WERI-Rb-1 (cell line): ENCODE data around the gene DAB2IP.

Experiments used
- DNase-seq: peaks from one replicate; pipeline ENCODE4 v3.0.0-alpha.2; 2020
- H3K27ac ChIP-seq: fragments of 250-450 bp; sonication (Bioruptor Pico); 2 replicates; pipeline ENCODE4 v1.5.1; 2020; ENCODE audit warnings: mild to moderate bottlenecking, moderate library complexity
- H3K27me3 ChIP-seq: fragments of 250-450 bp; sonication (Bioruptor Pico); 2 replicates; pipeline ENCODE4 v1.5.1; 2021; ENCODE audit warnings: mild to moderate bottlenecking, low read depth, moderate library complexity; ENCODE audit not compliant: insufficient read depth, severe bottlenecking
- H3K36me3 ChIP-seq: fragments of 250-450 bp; sonication (Bioruptor Pico); 2 replicates; pipeline ENCODE4 v1.5.1; 2020; ENCODE audit warnings: mild to moderate bottlenecking, moderate library complexity
- H3K4me3 ChIP-seq: 2 replicates; pipeline ENCODE4 v1.5.1; 2011; ENCODE audit warnings: low read depth, mild to moderate bottlenecking, control low read depth, low read length
- H3K9me3 ChIP-seq: fragments of 250-450 bp; sonication (Bioruptor Pico); 2 replicates; pipeline ENCODE4 v1.5.1; 2021; ENCODE audit warnings: mild to moderate bottlenecking, moderate library complexity; ENCODE audit not compliant: severe bottlenecking
- CTCF ChIP-seq: IDR thresholded peaks from 2 replicates; pipeline ENCODE4 v1.5.1; 2011; ENCODE audit warnings: low read depth, mild to moderate bottlenecking, control low read depth, inconsistent platforms, low read length

Gene DAB2IP

GRCh38 chr9:121764371-121764730 lies 112.9 kb downstream of the DAB2IP start:
- no peak for TF ChIP-seq CTCF
- H3K4me3 ChIP-seq = no peak overlapping the region
- no peaks in the 10 kb centered on the region for H3K27me3 ChIP-seq
- no peak overlapping the region for H3K27ac ChIP-seq
- no peak for DNase-seq
- H3K36me3 ChIP-seq = peaks cover 97% of the 10 kb centered on the region
- no peaks in the 10 kb centered on the region for H3K9me3 ChIP-seq

- no peak for TF ChIP-seq CTCF
- H3K27ac ChIP-seq = no peak overlapping the region
- no peak overlapping the region for H3K4me3 ChIP-seq
- no peaks in the 10 kb centered on the region for H3K9me3 ChIP-seq
- H3K27me3 ChIP-seq = no peaks in the 10 kb centered on the region
- peaks cover 97% of the 10 kb centered on the region for H3K36me3 ChIP-seq
- no peak for DNase-seq
Observed at GRCh38 chr9:121765021-121765950, 113.9 kb downstream of the DAB2IP start.

- H3K27ac ChIP-seq = no peak overlapping the region
- no peaks in the 10 kb centered on the region for H3K27me3 ChIP-seq
- no peaks in the 10 kb centered on the region for H3K9me3 ChIP-seq
- TF ChIP-seq CTCF = no peak
- H3K4me3 ChIP-seq = no peak overlapping the region
- no peak for DNase-seq
- peaks cover 97% of the 10 kb centered on the region for H3K36me3 ChIP-seq
Observed at GRCh38 chr9:121766081-121766683, 114.7 kb downstream of the DAB2IP start.

- H3K27me3 ChIP-seq = no peaks in the 10 kb centered on the region
- H3K9me3 ChIP-seq = no peaks in the 10 kb centered on the region
- H3K27ac ChIP-seq = no peak overlapping the region
- H3K4me3 ChIP-seq = no peak overlapping the region
- H3K36me3 ChIP-seq = peaks cover 97% of the 10 kb centered on the region
- no peak for TF ChIP-seq CTCF
- DNase-seq = no peak
Observed at GRCh38 chr9:121767171-121767769, 115.8 kb downstream of the DAB2IP start.

- no peak overlapping the region for H3K27ac ChIP-seq
- no peak overlapping the region for H3K4me3 ChIP-seq
- H3K9me3 ChIP-seq = no peaks in the 10 kb centered on the region
- TF ChIP-seq CTCF = no peak
- peaks cover 96% of the 10 kb centered on the region for H3K36me3 ChIP-seq
- H3K27me3 ChIP-seq = no peaks in the 10 kb centered on the region
- DNase-seq = no peak
Observed at GRCh38 chr9:121768416-121769015, 117.1 kb downstream of the DAB2IP start.
